Stomach (tissue), 9 donors: ENCODE measurements around the gene HPRT1. TPM values are rescaled to one million over a fixed set of nuclear protein-coding genes. Genes with fewer than 3 reads are reported as not detected.

ENCODE experiments used
- DNase-seq, 2 donors: peaks; one replicate each; pipeline versions ENCODE4 v3.0.0 to v3.0.0-alpha.2; 2013 to 2019
- H3K27ac ChIP-seq, 5 donors: fragments of 200-600 bp in 4 of 5; sonication (generic) in 4 of 5; one replicate each; pipeline ENCODE4 v1.5.1; 2013 to 2019; ENCODE audit warnings: mild to moderate bottlenecking in 1 of 5, moderate library complexity in 1 of 5
- H3K27me3 ChIP-seq, 3 donors: fragments of 200-600 bp; sonication (generic); one replicate each; pipeline ENCODE4 v1.5.1; 2017 to 2019; ENCODE audit warnings: mixed run types in 1 of 3
- H3K36me3 ChIP-seq, 4 donors: fragments of 200-600 bp; sonication (generic); 1 replicate in 3 of 4; 2 replicates in 1 of 4; pipeline ENCODE4 v1.5.1; 2016 to 2019
- H3K4me1 ChIP-seq, 4 donors: fragments of 200-600 bp; sonication (generic); one replicate each; pipeline ENCODE4 v1.5.1; 2016 to 2019
- H3K4me3 ChIP-seq, 4 donors: fragments of 200-600 bp; sonication (generic) in 3 of 4; one replicate each; pipeline ENCODE4 v1.5.1; 2016 to 2019; ENCODE audit warnings: mild to moderate bottlenecking in 1 of 4
- H3K9me3 ChIP-seq, 4 donors: fragments of 200-600 bp; sonication (generic); one replicate each; pipeline ENCODE4 v1.5.1; 2016 to 2019
- CTCF ChIP-seq, 7 experiments: fragments of 450-650 bp in 4 of 7; fragments of 200-600 bp in 3 of 7; sonication (generic) in 3 of 7; IDR thresholded peaks; one replicate each; pipeline ENCODE4 v1.5.1; 2016 to 2019; ENCODE audit warnings: antibody characterized with exemption in 7 of 7, control low read depth in 2 of 7, mild to moderate bottlenecking in 1 of 7
- EP300 ChIP-seq: sonication (generic); formaldehyde crosslinking; IDR thresholded peaks from one replicate; pipeline ENCODE4 v1.6.1; 2017; ENCODE audit warnings: antibody characterized with exemption
- POLR2A ChIP-seq, 4 donors: fragments of 450-650 bp; IDR thresholded peaks; one replicate each; pipeline ENCODE4 v1.6.1; 2016; ENCODE audit warnings: antibody characterized with exemption in 4 of 4, control low read depth in 2 of 4, mild to moderate bottlenecking in 1 of 4, moderate library complexity in 1 of 4
- POLR2AphosphoS5 ChIP-seq, 3 donors: sonication (generic); formaldehyde crosslinking; IDR thresholded peaks; one replicate each; pipeline ENCODE4 v1.6.1; 2016; ENCODE audit warnings: antibody characterized with exemption in 3 of 3
- WGBS, 5 donors: extraction: QIAGEN DNeasy Blood & Tissue Kit in 3 of 5; methylation state at CpG; one replicate each; pipeline versions ENCODE4 v1.1.5 to v1.1.7; 2013 to 2018; 5-methylcytosine and 5-hydroxymethylcytosine counted together
- intact Hi-C: fragments of 100-400 bp; cut with DNase I; formaldehyde crosslinking; loops from one replicate; pipeline ENCODE4 v1.15.1; 2023; ENCODE audit warnings: low total_unique reads
- polyA plus RNA-seq, 3 donors: library from polyadenylated mRNA; stranded (reverse); fragments of 200-250 nt; gene quantifications; one replicate each; pipeline ENCODE4 v1.2.3, GENCODE V29; 2013
- total RNA-seq, 5 donors: library from RNA; depleted of rRNA; stranded (reverse); fragments of >200 nt; gene quantifications; one replicate each; pipeline versions ENCODE4 v1.1.0 to v1.2.3, GENCODE V29; 2014 to 2016
- donor health status: healthy with polysubstance abuse.
- donor health status: Bipolar disorder and iron deficiency.
- donor health status: healthy.

Gene HPRT1
- total and polyA plus RNA-seq, 8 donors = 0.87 to 81.1 (median 29.7) TPM

GRCh38 chrX:134544135-134544512 lies 84.2 kb downstream of the HPRT1 start:
- no peak for TF ChIP-seq POLR2AphosphoS5 (IDR thresholded peaks at IDR 0.05)
- TF ChIP-seq CTCF (IDR thresholded peaks at IDR 0.05) = no peak
- no peak for TF ChIP-seq POLR2A (IDR thresholded peaks at IDR 0.05)
- TF ChIP-seq EP300 = no peak
- no peaks in the 10 kb centered on the region for H3K36me3 ChIP-seq
- no peak overlapping the region for H3K27ac ChIP-seq
- intact Hi-C loops = no loop called here
- H3K4me1 ChIP-seq = peaks cover 0 to 19% (median 9%) of the 10 kb centered on the region in 4 donors
- peak overlapping the region in 1 of 4 donors; percentile 38 for H3K4me3 ChIP-seq
- no peaks in the 10 kb centered on the region for H3K9me3 ChIP-seq
- WGBS, 5 donors = 46 to 57% (median 53%) methylated on average over 6 of the region's 6 CpGs
- peaks cover 9 to 41% (median 40%) of the 10 kb centered on the region in 3 donors for H3K27me3 ChIP-seq
- no peak for DNase-seq

- DNase-seq = peak; percentile 44 to 75
- 6 to 38% (median 18%) methylated on average over 16 to 51 of the region's 52 CpGs for WGBS, 5 donors
- Histone ChIP-seq H3K27me3 (peaks cover 9 to 45% (median 45%) of the 10 kb centered on the region in 3 donors), H3K4me1 (peaks cover 0 to 24% (median 11%) of the 10 kb centered on the region in 4 donors), H3K9me3 (no peaks in the 10 kb centered on the region), H3K36me3 (no peaks in the 10 kb centered on the region), H3K27ac (peak overlapping the region in 3 of 5 donors; percentile 7 to 61 (median 46)), H3K4me3 (peak overlapping the region; percentile 23 to 38 (median 34))
- intact Hi-C loops = no loop called here
- no peak for TF ChIP-seq EP300
Measured at GRCh38 chrX:134544513-134545151, 84.7 kb downstream of the HPRT1 start.

- intact Hi-C loops = no loop called here
- H3K27me3 ChIP-seq = peaks cover 9 to 52% (median 51%) of the 10 kb centered on the region in 3 donors
- 75 to 86% (median 79%) methylated on average over 3 to 20 of the region's 20 CpGs for WGBS, 5 donors
Measured at GRCh38 chrX:134545510-134545909, 85.5 kb downstream of the HPRT1 start.

GRCh38 chrX:134546187-134546586 lies 86.2 kb downstream of the HPRT1 start:
- Histone ChIP-seq H3K27ac (no peak overlapping the region), H3K27me3 (peaks cover 9 to 56% (median 52%) of the 10 kb centered on the region in 3 donors), H3K36me3 (no peaks in the 10 kb centered on the region), H3K4me3 (no peak overlapping the region), H3K4me1 (peaks cover 0 to 37% (median 18%) of the 10 kb centered on the region in 4 donors), H3K9me3 (peaks cover 0 to 6% (median 0%) of the 10 kb centered on the region in 4 donors)
- WGBS, 5 donors = 74 to 90% (median 78%) methylated on average over 11 to 35 of the region's 35 CpGs
- TF ChIP-seq CTCF (IDR thresholded peaks at IDR 0.05) = no peak
- no peak for TF ChIP-seq POLR2AphosphoS5 (IDR thresholded peaks at IDR 0.05)
- TF ChIP-seq EP300 = no peak
- no peak for DNase-seq
- intact Hi-C loops = no loop called here

More at GRCh38 chrX:134545510-134545909, 85.5 kb downstream of the HPRT1 start:
- Histone ChIP-seq H3K9me3 (peaks cover 0 to under 1% (median 0%) of the 10 kb centered on the region in 4 donors), H3K4me3 (no peak overlapping the region), H3K36me3 (no peaks in the 10 kb centered on the region), H3K4me1 (peaks cover 0 to 32% (median 15%) of the 10 kb centered on the region in 4 donors), H3K27ac (no peak overlapping the region)
- TF ChIP-seq CTCF (IDR thresholded peaks at IDR 0.05) (no peak), POLR2AphosphoS5 (IDR thresholded peaks at IDR 0.05) (no peak), EP300 (no peak), POLR2A (IDR thresholded peaks at IDR 0.05) (no peak)
- peak in 1 of 2 donors; percentile 36 for DNase-seq
